ENCODE data around the gene DNAJC5.
A peak's percentile ranks its signal among the peaks of the same experiment; 100 is the strongest.
"Not testable (repeated sequence)": the region's sequence is repeated elsewhere in the genome, so short reads cannot be mapped to it uniquely, and the experiment has no call there.

Gene DNAJC5

GRCh38 chr20:63894358-63895201, at the start of gene DNAJC5:
Gene DNAJC5 (plus strand): TSS chr20:63895126. CDS start chr20:63928346, 33,220 bp downstream.
- peak; percentile 93 for DNase-seq

GRCh38 chr20:63846128-63846771, 48.7 kb upstream of the DNAJC5 start:
- DNase-seq, result no peak

- no peak for DNase-seq
These were observed 48.1 kb upstream of the DNAJC5 start for GRCh38 chr20:63846888-63847236.

GRCh38 chr20:63847237-63848002, 47.5 kb upstream of the DNAJC5 start:
- no peak for DNase-seq

GRCh38 chr20:63848003-63848911, 46.7 kb upstream of the DNAJC5 start:
- DNase-seq, result no peak

- no peak for DNase-seq
These were observed 44.0 kb upstream of the DNAJC5 start for GRCh38 chr20:63850689-63851547.

GRCh38 chr20:63851548-63851943, 43.4 kb upstream of the DNAJC5 start:
- not testable (repeated sequence) for DNase-seq

GRCh38 chr20:63853733-63854068, 41.2 kb upstream of the DNAJC5 start:
- DNase-seq, result not testable (repeated sequence)

- DNase-seq, result no peak
These were observed 40.7 kb upstream of the DNAJC5 start for GRCh38 chr20:63854069-63854765.

GRCh38 chr20:63854766-63855362, 40.1 kb upstream of the DNAJC5 start:
- no peak for DNase-seq

- no peak for DNase-seq
These were observed 39.4 kb upstream of the DNAJC5 start for GRCh38 chr20:63855363-63856097.

- DNase-seq, result no peak
These were observed 38.8 kb upstream of the DNAJC5 start for GRCh38 chr20:63856098-63856511.

GRCh38 chr20:63857764-63858392, 37.0 kb upstream of the DNAJC5 start:
- DNase-seq, result no peak

GRCh38 chr20:63858393-63859165, 36.3 kb upstream of the DNAJC5 start:
- DNase-seq, result no peak

GRCh38 chr20:63859166-63859699, 35.7 kb upstream of the DNAJC5 start:
- no peak for DNase-seq

- DNase-seq, result no peak
These were observed 34.4 kb upstream of the DNAJC5 start for GRCh38 chr20:63860325-63861051.

GRCh38 chr20:63861365-63861934, 33.5 kb upstream of the DNAJC5 start, which contains the start of gene ABHD16B:
Gene ABHD16B (plus strand): TSS chr20:63861498. CDS start chr20:63861541, 43 bp downstream.
- DNase-seq, result no peak

Measured in NK-92 treated with Interleukin-12 subunit alpha and Interleukin-12 subunit beta, amount 100 ng/mL, for 24 hours (cell line).